Skeletal muscle cell (primary cell): ENCODE results near the gene IL15RA.

Source experiments
- DNase-seq: peaks from one replicate; pipeline ENCODE4 v3.0.0-alpha.2; 2010; ENCODE audit warnings: low read depth
- H3K4me3 ChIP-seq: 2 replicates; pipeline ENCODE4 v1.5.1; 2011; ENCODE audit warnings: low read depth, mild to moderate bottlenecking, control low read depth, low read length, moderate library complexity

IL15RA gene, protein sequence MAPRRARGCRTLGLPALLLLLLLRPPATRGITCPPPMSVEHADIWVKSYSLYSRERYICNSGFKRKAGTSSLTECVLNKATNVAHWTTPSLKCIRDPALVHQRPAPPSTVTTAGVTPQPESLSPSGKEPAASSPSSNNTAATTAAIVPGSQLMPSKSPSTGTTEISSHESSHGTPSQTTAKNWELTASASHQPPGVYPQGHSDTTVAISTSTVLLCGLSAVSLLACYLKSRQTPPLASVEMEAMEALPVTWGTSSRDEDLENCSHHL

DNA sequence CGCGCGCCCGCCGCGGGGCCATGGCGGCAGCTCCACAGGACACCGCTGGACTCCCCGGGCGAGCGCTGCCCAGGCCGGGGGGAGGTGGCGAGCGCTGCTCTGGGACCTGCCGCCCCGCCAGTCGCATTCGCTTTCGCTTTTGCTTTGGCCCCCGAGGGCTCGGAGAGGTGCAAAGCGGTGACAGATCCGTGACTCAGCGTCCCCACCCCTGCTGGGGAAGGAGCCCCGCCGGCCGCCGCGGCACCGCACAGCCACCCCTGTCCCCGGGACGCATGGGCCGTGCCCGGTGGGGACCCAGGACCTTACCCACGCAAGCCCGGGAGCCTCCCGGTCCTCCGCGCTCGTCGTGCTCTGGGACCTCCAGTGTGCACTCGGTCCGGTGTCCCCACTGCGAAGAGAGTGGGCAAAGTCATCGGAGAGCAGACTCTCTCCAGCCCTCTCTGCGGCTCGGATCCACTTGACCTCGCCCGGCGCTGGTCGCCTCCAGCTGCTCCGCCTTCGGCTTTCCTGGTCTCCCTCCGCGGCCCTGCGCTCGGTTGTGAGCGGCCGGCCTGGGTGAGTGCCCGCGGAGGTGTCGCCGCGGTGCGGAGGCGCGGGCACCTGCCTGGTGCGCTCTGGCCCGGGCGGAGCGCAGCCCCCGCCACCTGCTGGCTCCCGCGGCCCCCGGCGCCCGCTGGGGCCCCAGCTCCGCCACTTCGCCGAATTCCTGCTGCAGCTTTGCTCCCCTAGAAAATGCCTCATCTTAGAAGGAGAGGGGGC lies at the start of gene IL15RA:
IL15RA (minus strand) TSS at position 73 of the 759 bp plus-strand sequence; CDS start at position 22, 51 bp downstream.
- peak within 1 kb of the TSS; percentile 86 for H3K4me3 ChIP-seq
- DNase-seq = no peak

DNA sequence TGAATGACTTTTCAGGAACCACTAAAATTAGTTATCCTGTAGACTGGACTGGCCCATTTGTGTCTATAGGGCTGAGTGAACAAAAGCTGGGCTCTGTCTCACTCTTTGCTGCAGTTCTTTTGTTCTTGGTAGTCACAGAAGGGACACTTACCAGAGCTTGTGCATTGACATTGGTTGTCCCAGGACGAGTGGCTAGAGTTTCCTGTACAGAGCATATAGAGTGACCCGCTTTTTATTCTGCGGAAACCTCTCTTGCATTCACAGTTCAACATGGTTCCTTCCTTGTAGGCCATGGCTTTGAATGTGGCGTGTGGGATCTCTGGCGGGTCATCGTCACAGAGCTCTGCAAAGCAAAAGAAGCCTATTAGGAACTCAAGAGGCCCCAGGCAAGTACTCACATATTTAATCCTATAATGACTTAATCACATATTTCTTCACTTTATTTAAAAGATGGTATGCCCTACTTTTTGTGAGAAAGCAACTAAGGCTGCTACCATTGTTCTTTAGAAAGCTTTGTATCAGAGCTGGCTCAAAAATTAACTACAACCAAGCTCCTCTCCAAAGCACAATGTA lies 48.4 kb upstream of the IL15RA start:
- H3K4me3 ChIP-seq = no peak overlapping the region
- no peak for DNase-seq

DNA sequence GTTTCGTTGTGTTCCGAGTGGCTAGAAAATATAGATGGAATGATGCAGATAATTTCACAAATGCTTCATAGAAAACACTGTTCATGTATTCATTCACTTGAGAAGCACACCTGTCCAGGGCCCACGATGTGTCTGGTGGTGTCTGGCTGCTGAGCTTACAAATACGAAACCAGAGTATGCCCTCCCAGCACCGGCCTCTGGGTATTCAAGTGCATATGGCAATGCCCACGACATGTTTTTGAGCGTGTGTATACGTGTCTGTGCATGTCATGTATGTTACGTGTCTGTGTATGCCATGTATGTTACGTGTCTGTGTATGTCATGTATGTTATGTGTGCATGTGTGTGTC lies 47.0 kb upstream of the IL15RA start:
- no peak for DNase-seq
- H3K4me3 ChIP-seq = no peak overlapping the region

DNA sequence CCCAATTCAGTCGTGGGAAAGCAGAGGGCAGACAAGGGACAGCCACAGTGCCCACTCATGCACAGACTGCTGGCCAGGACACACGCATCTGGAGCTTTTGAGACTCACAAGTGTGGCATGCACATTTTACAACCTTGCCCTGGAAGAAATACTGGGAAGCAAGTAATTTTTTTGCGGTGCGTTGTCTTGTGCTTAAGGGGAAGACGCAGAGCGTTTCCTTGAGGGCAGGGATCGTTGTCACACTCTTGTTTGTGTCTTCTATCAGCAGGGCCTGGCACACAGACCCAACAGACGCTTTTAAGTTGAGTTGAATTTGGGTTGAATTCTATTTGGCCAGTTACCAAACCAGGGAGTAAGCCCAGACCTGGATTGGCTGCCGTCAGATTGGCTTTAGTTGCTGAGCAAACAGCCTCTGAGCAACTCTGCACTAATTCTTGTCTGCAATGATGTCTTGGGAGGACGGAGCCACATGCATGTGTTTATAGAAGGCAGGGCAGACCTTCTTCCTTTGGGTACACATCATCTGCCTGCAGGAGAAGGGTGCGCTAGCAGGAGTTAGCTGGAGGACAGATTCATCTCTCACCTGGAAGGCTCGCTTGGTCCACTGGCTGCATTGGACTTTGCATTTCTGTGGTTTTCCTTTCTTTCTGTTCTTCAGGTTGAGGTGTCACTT lies 46.5 kb upstream of the IL15RA start:
- DNase-seq = no peak
- H3K4me3 ChIP-seq = no peak overlapping the region

DNA sequence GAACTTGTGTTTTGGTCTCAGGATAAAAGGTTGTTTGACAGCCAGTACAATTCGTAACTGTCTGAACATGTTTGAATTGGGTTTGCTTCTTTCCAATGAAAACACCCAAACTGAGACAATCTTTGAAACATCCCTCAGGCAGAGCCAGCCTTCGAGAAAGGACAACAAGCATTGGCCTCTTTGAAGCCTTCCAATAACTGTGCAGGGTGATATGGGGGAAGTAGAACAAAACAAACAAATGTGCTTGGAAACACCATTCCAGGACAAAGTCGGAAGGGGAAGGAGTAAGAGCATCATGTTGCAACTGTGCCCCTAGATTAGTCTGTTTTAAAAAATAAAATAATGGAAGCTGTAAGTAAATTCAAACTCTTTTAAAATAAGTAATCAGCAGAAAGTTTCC lies 45.3 kb upstream of the IL15RA start:
- no peak for DNase-seq
- no peak overlapping the region for H3K4me3 ChIP-seq

DNA sequence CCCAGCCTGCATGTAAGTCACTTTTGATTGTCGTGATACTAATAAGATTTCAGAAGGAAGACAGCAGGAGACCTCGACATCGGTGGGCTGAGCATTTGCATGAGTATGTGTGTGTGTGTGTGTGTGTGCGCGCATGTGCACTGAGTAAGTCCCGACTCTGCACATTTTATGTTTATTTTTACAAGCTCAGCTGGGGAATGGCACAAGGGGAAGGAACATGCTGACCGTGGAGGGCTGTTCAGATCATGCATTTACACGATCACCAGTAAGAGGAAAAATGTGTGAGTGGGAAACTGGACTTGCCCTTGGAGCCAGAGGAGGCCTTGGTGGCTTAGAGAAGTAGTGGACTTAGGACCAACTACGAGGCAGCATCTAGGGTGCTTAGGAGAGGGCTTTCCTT lies 43.5 kb upstream of the IL15RA start:
- H3K4me3 ChIP-seq = no peak overlapping the region
- DNase-seq = no peak

DNA sequence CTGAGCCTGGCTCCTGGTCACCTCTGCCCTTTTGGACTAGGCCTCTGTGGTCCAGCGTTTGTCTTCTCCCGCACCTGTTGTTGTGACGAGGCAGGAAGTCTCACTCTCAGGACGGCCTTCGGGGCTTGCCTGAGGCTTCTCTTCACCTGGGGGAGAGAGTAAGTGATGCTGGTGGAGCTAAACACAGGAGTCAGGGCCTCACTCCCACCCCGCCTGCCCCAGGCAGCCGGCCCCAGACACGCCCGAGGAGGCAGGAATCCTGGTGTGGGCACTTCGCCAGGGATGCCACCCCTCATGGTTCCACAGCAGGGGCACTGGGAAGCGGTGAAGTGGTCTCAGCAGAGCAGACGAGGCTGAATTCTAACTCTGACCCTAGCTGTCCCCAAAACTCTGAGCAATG lies 42.5 kb upstream of the IL15RA start:
- no peak overlapping the region for H3K4me3 ChIP-seq
- DNase-seq = no peak

DNA sequence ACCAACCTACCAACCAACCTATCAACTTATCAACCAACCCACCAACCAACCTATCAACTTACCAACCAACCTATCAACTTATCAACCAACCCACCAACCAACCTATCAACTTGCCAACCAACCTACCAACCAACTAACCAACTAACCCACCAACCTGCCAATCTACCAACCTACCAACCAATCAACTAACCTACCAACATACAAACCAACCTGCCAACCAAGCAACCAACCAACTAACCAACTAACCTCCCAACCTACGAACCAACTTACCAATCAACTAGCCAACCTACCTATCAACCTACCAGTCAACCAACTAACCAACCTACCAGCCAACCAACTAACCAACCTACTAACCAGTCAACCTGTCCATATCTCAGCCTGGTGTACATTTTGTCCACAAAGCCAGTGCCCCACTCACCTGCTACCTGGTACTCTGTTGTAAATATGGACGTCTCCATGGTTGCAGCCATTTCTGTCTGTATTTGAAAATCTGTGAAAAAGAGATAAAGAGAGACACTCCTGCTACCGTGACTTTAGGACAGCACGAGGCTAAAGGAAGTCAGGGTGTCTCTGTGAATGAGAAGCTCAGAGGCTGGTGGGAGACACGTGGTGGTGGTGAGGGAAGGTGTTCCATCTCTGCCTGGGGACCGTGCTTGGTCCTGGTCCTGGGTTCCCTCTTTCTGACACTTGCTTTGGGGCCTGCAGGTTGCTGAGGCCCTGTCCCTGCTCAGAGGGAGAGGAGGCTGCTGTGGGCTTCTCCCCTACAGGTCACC lies 41.9 kb upstream of the IL15RA start:
- DNase-seq = no peak
- no peak overlapping the region for H3K4me3 ChIP-seq

DNA sequence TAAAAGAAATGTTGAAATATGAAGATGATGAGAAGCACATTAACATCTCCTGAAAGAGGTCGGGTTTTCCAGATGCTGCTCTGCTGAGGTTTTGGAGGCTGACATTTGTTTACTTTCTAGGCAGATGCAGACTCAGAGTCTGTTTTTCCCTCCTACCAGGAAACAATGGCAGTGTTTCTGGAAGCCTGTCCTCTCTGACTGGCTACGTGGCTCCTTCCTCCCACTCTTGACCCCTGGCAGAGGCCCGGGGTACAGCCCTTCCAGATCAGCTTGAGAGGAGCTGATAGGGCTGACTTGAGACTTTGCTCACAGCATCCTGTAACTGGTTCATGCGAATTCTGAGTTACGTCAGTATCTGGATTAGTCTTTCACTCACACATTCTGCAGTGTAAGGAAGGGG lies 41.1 kb upstream of the IL15RA start:
- H3K4me3 ChIP-seq = no peak overlapping the region
- no peak for DNase-seq

DNA sequence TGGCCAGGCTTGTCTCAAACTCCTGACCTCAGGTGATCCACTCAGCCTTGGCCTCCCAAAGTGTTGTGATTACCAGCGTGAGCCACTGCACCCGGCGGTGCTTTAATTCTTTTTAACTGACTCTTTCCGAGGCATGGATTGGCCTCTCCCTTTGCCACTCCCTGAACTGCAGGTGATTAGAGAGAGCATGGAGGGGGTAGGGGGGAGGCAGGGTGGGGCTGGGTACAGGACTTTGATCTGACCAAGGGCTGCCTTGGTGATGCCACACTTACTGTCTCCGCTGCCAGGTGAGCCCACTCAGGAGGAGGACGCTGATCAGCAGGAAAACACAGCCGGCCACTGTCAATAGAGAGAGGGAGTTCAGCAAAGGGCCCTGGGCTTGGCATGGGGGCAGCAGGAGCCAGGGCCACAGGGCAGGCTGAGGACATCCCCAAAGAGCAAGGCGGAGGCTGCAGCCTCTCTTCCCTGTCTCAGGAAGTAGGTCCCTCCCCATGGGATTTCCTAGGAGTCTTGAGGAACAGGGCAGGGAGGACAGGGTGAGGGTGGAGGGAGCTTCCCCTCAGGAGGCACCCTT lies 40.5 kb upstream of the IL15RA start:
- no peak overlapping the region for H3K4me3 ChIP-seq
- no peak for DNase-seq

DNA sequence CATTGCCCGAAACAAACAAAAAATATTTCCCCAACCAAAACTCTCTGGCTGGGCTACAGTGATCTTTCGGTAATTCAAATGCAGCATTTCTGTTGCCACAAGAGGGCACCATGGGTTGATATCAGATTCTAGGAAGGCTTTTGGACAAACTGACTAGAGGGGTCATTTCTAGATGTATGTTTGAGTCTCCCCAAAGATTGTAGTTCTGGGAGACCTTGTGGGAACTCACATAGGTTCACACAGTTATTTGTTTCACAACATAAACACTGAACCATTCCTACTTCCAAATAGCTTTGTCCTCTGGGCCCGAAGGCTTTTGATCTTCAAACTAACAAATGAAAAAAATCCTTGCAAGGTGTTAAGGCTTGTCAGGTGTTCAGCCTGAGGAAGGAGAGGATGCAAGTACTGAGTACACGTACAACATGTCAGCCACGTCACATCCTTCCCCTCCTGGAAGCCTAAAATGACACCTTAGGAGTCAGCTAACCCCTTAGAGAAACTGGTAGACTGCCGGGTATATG lies 37.0 kb upstream of the IL15RA start:
- H3K4me3 ChIP-seq = no peak overlapping the region
- DNase-seq = no peak

DNA sequence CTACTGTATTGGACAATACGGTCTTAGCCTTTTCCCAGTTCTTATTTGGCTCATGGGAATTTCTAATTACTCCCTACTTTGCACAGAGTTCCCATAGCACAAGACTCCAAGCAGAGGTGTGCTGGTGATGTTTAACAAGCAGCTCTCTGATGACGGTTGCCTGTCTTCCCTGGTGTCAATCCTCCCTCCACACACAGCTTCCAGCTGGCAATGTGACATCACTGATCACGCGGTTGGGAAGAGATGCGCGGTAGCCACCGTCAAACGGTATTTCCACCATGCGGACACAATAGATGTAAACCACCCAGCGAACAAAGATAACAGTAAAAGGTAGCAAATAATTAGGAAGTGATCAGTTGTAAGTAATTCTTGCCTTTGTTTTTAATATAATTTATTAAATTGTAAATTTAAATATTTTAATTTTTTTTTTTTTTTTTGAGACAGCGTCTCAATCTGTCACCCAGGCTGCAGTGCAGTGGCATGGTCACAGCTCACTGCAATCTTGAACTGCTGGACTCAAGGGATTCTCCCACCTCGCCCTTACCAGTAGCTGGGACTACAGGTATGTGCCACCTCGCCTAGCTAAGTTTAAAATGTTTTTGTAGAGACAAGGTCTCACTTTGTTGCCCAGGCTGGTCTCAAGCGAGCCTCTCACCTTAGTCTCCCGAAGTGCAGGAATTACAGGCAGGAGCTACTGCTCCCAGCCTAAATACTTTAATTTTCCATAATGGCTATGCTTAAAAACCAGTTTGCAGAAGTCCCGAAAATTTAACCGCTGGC lies 36.3 kb upstream of the IL15RA start:
- no peak overlapping the region for H3K4me3 ChIP-seq
- no peak for DNase-seq

DNA sequence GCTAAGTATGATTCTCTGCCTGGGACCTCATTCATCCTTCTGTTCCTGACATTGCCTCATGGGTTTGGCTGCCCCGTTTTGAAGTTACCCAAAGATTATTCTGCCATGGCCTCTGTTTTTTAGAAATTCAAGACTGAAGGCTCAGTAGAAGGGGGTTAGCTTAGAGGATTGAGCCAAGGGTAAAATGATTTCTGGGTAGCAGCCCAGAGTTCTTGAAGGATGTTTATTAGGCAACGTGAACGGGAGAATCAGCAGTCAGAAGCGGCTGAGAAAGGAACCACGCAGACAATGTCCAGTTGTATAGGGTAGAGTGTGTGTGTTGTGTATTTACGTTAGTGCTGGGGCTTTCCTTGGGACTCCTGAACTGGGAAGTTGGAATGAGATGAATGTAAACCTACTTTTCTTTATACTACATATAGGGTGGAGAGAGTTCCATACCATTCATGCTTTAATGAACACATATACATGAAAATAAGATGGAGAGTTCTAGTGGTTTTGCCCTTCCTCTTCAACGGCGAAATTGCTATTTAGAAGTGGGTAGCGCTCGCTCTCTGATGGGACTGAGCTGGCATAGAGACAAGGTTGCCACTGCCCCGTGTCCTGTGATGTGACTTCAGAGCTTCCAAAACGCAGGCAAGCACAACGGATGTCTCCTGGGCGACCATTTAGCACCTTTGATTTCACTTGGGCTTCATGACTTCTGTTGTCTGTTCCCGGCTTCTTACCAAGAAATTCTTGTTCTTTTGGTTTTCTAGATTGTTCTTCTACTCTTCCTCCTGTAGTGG lies 35.0 kb upstream of the IL15RA start:
- no peak for DNase-seq
- H3K4me3 ChIP-seq = no peak overlapping the region

DNA sequence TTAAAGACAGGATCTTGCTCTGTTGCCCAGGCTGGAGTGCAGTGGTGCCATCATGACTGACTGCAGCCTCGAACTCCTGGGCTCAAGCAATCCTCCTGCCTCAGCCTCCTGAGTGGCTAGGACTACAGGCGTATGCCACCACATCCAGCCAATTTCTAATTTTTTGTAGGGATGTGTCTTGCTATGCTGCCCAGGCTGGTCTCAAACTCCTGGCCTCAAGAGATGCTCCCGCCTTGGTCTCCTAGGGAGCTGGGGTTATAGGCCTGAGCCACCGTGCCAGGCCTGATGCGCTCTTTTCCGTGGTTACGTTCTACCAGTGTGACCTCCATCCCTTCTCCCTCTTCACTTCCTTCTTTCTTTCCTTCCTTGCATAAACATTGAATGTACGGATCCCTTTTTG lies 34.2 kb upstream of the IL15RA start:
- DNase-seq = no peak
- no peak overlapping the region for H3K4me3 ChIP-seq

DNA sequence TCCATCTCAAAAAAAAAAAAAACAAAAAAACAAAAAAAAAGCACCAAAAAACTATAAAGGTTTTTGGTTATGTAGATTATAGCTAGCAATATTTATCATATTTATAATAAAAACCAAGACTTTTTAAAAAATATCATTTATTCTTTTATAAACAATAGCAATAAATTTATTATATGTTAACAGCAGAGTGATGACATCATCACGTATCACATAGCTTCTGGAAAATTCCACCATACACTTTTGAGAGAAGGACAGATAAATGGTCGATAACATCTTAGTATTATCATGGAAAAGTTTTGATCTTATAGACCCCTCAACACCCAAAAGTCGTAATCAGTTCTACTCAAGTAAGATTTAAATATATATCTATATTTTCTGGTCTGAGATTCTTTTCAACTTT lies 33.2 kb upstream of the IL15RA start:
- no peak for DNase-seq
- H3K4me3 ChIP-seq = no peak overlapping the region

DNA sequence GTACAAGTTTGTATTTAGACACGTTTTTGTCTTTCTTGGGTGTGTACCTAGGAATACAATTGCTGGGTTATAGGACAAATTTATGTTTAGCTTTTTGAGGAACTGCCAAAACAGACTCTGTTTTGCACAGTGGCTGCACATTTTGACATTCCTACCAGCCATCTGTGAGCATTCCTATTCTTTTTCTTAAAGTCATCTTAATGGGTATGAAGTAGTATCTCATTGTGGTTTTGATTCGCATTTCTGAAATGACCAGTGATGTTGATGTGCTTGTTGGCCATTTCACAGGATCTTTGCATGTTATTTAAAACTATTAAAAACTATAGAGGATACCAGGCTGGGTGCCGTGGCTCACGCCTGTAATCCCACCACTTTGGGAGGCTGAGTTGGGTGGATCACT lies 32.6 kb upstream of the IL15RA start:
- no peak overlapping the region for H3K4me3 ChIP-seq
- DNase-seq = no peak

DNA sequence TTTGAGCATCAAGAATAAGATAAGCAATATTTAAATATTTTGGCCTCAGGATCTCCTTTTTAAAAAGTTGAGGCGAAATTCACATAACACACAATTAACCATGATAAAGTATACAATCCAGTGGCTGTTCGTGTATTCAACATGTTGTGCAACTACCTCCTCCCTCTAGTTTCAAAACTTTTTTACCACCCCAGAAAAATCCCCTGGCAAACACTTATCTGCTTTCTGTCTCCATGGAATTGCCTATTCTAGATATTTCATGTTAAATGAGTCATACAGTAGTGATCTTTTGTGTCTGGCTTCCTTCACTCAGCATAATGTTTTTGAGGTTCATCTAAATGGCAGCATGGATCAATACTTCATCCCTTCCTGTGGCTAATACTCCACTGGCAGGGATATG lies 31.8 kb upstream of the IL15RA start:
- DNase-seq = peak; percentile 4
- H3K4me3 ChIP-seq = no peak overlapping the region
